Measurements from ENCODE around the gene ZNF277.

DNA sequence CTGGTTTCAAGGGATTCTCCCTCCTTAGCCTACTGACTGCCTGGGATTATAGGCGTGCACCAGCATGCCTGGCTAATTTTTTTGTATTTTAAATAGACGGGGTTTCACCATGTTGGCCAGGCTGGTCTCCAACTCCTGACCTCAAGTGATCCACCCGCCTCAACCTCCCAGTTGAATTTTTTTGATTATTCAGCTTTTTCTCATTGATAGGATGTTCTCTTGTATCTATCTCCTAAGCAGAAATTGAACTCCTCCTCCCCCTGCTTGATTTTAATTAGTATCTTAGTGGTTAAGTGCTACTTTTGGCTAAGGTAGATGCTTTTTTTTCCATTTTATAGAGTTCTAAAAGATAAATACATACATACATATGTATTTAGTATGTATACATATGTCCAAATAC is 101.0 kb downstream of the ZNF277 start:
- no peak for TF ChIP-seq KLF1 (tag by site-specific recombination; IDR thresholded peaks at IDR 0.05)
- TF ChIP-seq, protein P1, sequence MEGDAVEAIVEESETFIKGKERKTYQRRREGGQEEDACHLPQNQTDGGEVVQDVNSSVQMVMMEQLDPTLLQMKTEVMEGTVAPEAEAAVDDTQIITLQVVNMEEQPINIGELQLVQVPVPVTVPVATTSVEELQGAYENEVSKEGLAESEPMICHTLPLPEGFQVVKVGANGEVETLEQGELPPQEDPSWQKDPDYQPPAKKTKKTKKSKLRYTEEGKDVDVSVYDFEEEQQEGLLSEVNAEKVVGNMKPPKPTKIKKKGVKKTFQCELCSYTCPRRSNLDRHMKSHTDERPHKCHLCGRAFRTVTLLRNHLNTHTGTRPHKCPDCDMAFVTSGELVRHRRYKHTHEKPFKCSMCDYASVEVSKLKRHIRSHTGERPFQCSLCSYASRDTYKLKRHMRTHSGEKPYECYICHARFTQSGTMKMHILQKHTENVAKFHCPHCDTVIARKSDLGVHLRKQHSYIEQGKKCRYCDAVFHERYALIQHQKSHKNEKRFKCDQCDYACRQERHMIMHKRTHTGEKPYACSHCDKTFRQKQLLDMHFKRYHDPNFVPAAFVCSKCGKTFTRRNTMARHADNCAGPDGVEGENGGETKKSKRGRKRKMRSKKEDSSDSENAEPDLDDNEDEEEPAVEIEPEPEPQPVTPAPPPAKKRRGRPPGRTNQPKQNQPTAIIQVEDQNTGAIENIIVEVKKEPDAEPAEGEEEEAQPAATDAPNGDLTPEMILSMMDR (tag by site-specific recombination; IDR thresholded peaks at IDR 0.05), result no peak
- TF ChIP-seq, protein P2, sequence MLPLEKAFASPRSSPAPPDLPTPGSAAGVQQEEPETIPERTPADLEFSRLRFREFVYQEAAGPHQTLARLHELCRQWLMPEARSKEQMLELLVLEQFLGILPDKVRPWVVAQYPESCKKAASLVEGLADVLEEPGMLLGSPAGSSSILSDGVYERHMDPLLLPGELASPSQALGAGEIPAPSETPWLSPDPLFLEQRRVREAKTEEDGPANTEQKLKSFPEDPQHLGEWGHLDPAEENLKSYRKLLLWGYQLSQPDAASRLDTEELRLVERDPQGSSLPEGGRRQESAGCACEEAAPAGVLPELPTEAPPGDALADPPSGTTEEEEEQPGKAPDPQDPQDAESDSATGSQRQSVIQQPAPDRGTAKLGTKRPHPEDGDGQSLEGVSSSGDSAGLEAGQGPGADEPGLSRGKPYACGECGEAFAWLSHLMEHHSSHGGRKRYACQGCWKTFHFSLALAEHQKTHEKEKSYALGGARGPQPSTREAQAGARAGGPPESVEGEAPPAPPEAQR (tag by site-specific recombination; IDR thresholded peaks at IDR 0.05), result no peak
- TF ChIP-seq MEIS1 (CRISPR knock-in tag; IDR thresholded peaks at IDR 0.05; ENCODE audit: borderline replicate concordance), result no peak
- TF ChIP-seq ZNF350 (tag by site-specific recombination; IDR thresholded peaks at IDR 0.05), result no peak
